Testis (tissue), 2 donors: ENCODE data around the gene GTPBP10.

Experiments
- CTCF ChIP-seq, 3 experiments: fragments of 450-650 bp in 2 of 3; fragments of 200-600 bp in 1 of 3; sonication (generic) in 1 of 3; IDR thresholded peaks; one replicate each; pipeline ENCODE4 v1.5.1; 2016 to 2019; ENCODE audit warnings: antibody characterized with exemption in 3 of 3, mild to moderate bottlenecking in 2 of 3, moderate library complexity in 1 of 3
- POLR2A ChIP-seq: fragments of 450-650 bp; IDR thresholded peaks from one replicate; pipeline ENCODE4 v1.6.1; 2017; ENCODE audit warnings: antibody characterized with exemption, mild to moderate bottlenecking, moderate library complexity

GRCh38 chr7:90413185-90413528, 66.6 kb downstream of the GTPBP10 start:
- no peak for TF ChIP-seq CTCF (IDR thresholded peaks at IDR 0.05)
- TF ChIP-seq POLR2A, result no peak
